ENCODE data around the gene LZTFL1.
A peak's percentile ranks its signal among the peaks of the same experiment; 100 is the strongest.

GRCh38 chr3:45841757-45842491 is at the start of gene LZTFL1:
- TF ChIP-seq CTCF (IDR thresholded peaks at IDR 0.05; ENCODE audit: low read depth, low read length, missing input control) (no peak), ZBTB33 (IDR thresholded peaks at IDR 0.05) (no peak), GABPA (IDR thresholded peaks at IDR 0.05 in 1 of 2, conservative IDR thresholded peaks at IDR 0.05 in 1 of 2) (peak; percentile 90 to 98), MAX (IDR thresholded peaks at IDR 0.05) (peak; percentile 93), HNF4G (IDR thresholded peaks at IDR 0.05) (no peak), EGR1 (IDR thresholded peaks at IDR 0.05; ENCODE audit: low read depth in 2 of 2) (no peak), YY1 (IDR thresholded peaks at IDR 0.05) (peak; percentile 48), NR2F2 (IDR thresholded peaks at IDR 0.05) (no peak), RAD21 (IDR thresholded peaks at IDR 0.05) (peak in 1 of 2 donors; percentile 34), TAF1 (conservative IDR thresholded peaks at IDR 0.05) (no peak), RXRA (IDR thresholded peaks at IDR 0.05) (peak in 1 of 2 donors; percentile 13)
